Natural killer cell treated with Interleukin-12 subunit alpha and Interleukin-12 subunit beta and Interleukin-15 and Interleukin-18, amount 100 ng/mL, for 72 hours (primary cell): ENCODE results near the gene NLGN1. TPM values are rescaled to one million over a fixed set of nuclear protein-coding genes. Genes with fewer than 3 reads are reported as not detected.

Experiments used
- ATAC-seq, 2 donors: fragments of 150-1000 bp; cut with Tn5 transposase in 1 of 2; sonication (Bioruptor Pico), chemical (Tn5 transposase) in 1 of 2; 2 replicates each; pipeline ENCODE4 v1.10.0; 2021
- DNase-seq: peaks from one replicate; pipeline ENCODE4 v3.0.0; 2022; ENCODE audit warnings: low spot score
- H3K27ac Mint-ChIP-seq, 2 donors: 1 replicate in 1 of 2; 2 replicates in 1 of 2; pipeline ENCODE4 v1.8.0; 2022; ENCODE audit warnings: mixed read lengths in 2 of 2, mild to moderate bottlenecking in 1 of 2, moderate library complexity in 1 of 2
- H3K27me3 Mint-ChIP-seq, 2 donors: 1 replicate in 1 of 2; 2 replicates in 1 of 2; pipeline ENCODE4 v1.8.0; 2022; ENCODE audit warnings: mixed read lengths in 2 of 2
- H3K36me3 Mint-ChIP-seq: one replicate; pipeline ENCODE4 v1.8.0; 2022; ENCODE audit warnings: mixed read lengths
- H3K4me1 Mint-ChIP-seq, 2 donors: 1 replicate in 1 of 2; 2 replicates in 1 of 2; pipeline ENCODE4 v1.8.0; 2022; ENCODE audit warnings: low read depth in 2 of 2, mixed read lengths in 2 of 2, mild to moderate bottlenecking in 1 of 2
- H3K4me3 Mint-ChIP-seq: one replicate; pipeline ENCODE4 v1.8.0; 2022; ENCODE audit warnings: mixed read lengths
- H3K9me3 Mint-ChIP-seq: 2 replicates; pipeline ENCODE4 v1.8.0; 2022; ENCODE audit warnings: mixed read lengths
- total RNA-seq, 2 donors: library from RNA; stranded (reverse); gene quantifications; one replicate each; pipeline ENCODE4 v1.2.3, GENCODE V29; 2022

The NLGN1 gene
- total RNA-seq, 2 donors from 2014 or later = not detected

DNA sequence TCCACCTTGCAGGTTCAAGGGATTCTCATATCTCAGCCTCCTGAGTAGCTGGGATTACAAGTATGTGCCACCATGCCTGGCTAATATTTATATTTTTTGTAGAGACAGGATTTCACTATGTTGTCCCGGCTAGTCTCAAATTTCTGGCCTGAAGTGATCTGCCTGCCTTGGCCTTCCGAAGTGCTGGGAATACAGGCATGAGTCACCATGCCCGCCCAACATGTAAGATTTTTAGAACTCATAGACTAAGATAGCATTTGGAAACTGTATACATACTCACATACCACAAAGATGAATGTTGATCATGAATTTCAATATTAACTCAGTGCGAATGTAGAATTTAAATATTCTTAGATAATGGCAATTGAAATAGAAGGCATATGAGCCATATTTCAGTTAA, 718.9 kb downstream of the NLGN1 start:
- DNase-seq (no peak), ATAC-seq (no peak)
- Mint-ChIP-seq H3K9me3 (peaks cover 3% of the 10 kb centered on the region), H3K27me3 (no peaks in the 10 kb centered on the region), H3K4me3 (no peak overlapping the region), H3K4me1 (no peaks in the 10 kb centered on the region), H3K36me3 (no peaks in the 10 kb centered on the region), H3K27ac (no peak overlapping the region)

DNA sequence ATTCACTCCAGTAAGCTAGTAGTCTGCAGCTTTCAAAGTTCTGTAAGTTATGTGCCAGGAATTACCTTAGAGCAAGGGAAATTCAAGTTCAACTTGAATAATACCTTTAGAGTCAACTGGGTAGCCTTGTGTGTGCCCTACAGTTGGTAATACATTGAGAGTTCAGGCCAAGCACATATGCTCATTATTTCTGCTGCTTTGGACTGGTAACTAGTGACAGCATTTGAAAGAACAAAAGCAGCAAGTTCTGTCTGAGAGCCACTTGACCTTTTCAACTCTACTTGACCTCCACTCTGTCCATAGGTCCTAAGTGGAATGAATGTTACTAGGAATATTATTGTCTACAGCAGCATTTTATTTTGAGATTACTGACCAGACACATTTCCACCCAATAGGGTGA, 723.5 kb downstream of the NLGN1 start:
- H3K9me3 Mint-ChIP-seq = peaks cover 3% of the 10 kb centered on the region

DNA sequence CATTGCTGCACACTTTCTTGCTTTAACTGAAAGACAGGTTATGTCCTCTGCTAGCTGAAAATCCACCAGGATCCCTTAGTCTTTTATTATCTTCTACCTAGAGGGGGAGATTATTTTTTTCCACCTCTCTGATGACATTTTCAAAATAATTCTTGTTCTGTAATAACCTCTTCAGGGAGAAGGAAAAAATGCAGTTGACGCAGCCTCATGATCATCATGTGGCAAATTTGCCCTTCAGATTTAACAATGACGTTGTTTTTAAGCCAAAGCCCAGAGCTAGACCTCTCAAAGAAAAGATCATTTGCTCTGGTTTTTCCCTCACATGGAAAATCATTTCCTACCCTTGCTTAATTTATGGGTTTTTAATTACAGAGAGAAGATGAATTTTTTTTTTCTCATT, 724.9 kb downstream of the NLGN1 start:
- peaks cover 3% of the 10 kb centered on the region for H3K9me3 Mint-ChIP-seq
- no peak overlapping the region for H3K4me3 Mint-ChIP-seq
- H3K36me3 Mint-ChIP-seq = no peaks in the 10 kb centered on the region
- DNase-seq (no peak), ATAC-seq (no peak)
- H3K27me3 Mint-ChIP-seq = no peaks in the 10 kb centered on the region
- H3K4me1 Mint-ChIP-seq = no peaks in the 10 kb centered on the region
- no peak overlapping the region for H3K27ac Mint-ChIP-seq

More for the DNA sequence above, 723.5 kb downstream of the NLGN1 start:
- H3K36me3 Mint-ChIP-seq = no peaks in the 10 kb centered on the region
- H3K27me3 Mint-ChIP-seq = no peaks in the 10 kb centered on the region
- no peak for ATAC-seq
- no peak for DNase-seq
- H3K27ac Mint-ChIP-seq = no peak overlapping the region
- no peaks in the 10 kb centered on the region for H3K4me1 Mint-ChIP-seq
- no peak overlapping the region for H3K4me3 Mint-ChIP-seq

DNA sequence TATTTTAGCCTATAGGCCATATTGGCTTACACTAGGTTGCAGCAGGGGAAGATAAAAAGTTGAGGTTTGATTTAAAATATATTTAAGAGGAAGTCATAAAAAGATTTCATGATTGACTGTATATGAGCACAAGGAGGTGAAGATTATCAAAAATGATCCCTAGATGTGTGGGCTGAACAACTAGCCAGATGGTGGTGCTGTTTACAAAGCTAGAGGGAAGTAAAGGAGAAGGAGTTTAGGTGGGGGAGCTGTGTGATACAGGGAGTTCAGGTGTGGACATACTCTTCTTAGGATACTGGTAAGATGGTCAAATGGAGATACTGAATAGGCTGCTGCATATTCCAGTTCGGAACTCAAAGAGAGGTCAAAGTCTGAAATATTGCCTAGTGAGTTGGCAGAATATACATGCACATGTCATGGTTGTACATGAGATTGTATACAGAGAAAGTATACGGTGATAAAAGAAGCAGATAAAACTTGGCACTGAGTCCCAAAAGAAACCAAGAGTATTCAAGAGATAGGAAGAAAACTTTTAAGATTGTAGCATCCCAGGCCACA, 727.8 kb downstream of the NLGN1 start:
- H3K4me1 Mint-ChIP-seq = no peaks in the 10 kb centered on the region
- ATAC-seq (no peak), DNase-seq (no peak)
- no peak overlapping the region for H3K4me3 Mint-ChIP-seq
- H3K27ac Mint-ChIP-seq = no peak overlapping the region
- H3K36me3 Mint-ChIP-seq = peaks cover 2% of the 10 kb centered on the region
- H3K27me3 Mint-ChIP-seq = no peaks in the 10 kb centered on the region
- H3K9me3 Mint-ChIP-seq = no peaks in the 10 kb centered on the region

DNA sequence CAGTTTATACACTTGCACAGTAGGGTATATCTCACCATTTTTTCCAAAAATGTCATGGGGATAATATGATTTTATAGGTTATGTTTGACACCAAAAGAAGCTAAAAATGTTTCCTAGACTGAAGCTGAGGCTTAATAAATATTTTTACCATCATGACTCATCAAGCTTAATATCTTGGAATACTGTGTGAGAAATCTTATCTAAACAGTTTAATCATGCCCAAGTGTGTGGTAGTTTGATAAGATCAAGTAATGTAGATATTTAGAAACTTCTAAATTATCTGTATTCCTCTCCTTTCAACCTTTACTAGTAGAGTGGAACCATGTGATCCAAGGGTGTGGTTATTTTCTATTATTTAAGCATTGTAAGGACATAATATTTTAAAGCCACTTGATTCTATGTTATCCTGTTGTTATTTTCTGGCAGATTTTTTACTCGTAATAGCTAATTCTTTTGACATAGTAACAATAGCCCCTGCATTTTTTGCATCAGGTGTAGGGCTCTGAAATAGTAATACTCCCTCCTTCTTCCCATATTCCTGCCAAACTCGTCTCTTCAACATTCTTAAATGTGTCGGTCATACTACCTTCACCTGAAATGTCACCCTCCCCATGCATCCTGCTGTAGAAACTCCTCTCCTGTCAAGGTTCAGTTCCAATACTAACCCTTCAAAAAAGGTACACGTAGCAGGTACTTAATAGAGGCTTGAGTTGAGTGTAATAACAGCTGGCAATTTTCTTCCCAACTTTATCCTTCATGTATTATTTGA, 729.6 kb downstream of the NLGN1 start:
- H3K9me3 Mint-ChIP-seq = no peaks in the 10 kb centered on the region
- no peaks in the 10 kb centered on the region for H3K27me3 Mint-ChIP-seq
- ATAC-seq (no peak), DNase-seq (no peak)
- no peak overlapping the region for H3K27ac Mint-ChIP-seq
- no peak overlapping the region for H3K4me3 Mint-ChIP-seq
- H3K4me1 Mint-ChIP-seq = no peaks in the 10 kb centered on the region
- peaks cover 6% of the 10 kb centered on the region for H3K36me3 Mint-ChIP-seq

DNA sequence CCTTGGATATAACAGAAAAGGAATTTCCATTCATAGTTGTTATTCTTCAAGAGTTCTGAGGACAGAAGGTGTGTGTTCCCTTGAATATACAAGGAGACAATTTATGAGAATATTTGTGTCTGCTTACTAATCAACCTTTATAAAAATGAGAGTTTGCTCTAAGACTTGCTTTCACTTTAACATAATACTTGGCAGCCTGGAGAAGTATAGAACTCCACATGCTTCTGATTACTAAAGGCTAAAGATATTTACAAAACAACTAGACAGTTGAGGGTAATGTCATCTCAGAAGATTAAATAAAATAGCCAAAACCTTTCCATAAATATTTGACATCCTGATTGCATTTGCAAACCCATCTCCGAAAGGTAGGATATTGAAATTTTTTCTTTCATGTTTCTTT, 734.5 kb downstream of the NLGN1 start:
- Mint-ChIP-seq H3K4me3 (no peak overlapping the region), H3K27ac (no peak overlapping the region), H3K27me3 (no peaks in the 10 kb centered on the region), H3K36me3 (peaks cover 6% of the 10 kb centered on the region), H3K4me1 (no peaks in the 10 kb centered on the region), H3K9me3 (peaks cover 3% of the 10 kb centered on the region)
- no peak for ATAC-seq
- DNase-seq = no peak

DNA sequence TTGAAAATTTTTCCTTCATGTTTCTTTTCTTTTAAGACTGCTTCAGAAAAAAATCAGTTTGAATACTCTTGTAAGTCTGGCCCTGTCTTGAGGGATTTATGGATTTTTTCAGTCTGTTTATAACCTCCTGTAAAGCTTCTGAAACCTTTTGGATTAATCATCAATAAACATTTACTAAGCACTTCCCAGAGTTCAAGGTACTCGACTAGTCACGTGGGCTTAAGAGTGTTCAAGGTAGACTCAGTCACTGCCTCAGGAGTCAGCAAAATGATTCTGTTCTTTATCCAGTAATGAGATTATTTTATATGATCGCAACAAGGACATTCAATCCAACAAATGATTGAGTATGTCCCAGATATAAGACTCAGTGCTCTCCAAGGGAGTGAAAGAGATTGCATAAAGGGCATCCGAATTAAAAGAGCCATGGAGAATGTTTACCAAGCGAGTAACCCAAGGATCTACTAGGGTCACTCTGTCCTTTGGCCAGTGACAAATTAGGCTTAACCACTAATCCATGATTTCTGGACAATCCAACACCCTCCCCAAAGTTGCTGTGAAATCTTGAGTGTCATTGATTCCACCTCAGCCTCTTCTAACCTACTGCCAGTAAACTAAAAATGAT, 735.0 kb downstream of the NLGN1 start:
- Mint-ChIP-seq H3K27me3 (no peaks in the 10 kb centered on the region), H3K27ac (no peak overlapping the region), H3K9me3 (peaks cover 3% of the 10 kb centered on the region), H3K4me3 (no peak overlapping the region), H3K36me3 (peaks cover 6% of the 10 kb centered on the region), H3K4me1 (no peaks in the 10 kb centered on the region)
- ATAC-seq (no peak), DNase-seq (no peak)

DNA sequence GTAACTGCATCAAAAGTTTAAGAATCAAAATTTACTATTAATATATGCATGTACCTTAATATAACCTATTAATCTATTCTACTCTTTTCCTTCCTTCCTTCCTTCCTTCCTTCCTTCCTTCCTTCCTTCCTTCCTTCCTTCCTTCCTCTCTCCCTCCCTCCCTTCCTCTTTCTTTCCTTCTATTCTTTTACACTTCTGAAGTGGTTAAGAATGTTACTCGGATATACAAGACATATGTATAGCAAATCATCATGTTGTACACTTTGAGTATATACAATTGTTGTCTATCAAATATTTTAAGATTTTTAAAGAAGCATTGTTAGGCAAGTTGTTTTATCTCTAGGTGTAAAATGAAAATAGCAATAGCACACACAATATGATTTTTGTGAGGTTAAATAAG, 748.5 kb downstream of the NLGN1 start:
- ATAC-seq = no peak
- no peaks in the 10 kb centered on the region for H3K4me1 Mint-ChIP-seq

DNA sequence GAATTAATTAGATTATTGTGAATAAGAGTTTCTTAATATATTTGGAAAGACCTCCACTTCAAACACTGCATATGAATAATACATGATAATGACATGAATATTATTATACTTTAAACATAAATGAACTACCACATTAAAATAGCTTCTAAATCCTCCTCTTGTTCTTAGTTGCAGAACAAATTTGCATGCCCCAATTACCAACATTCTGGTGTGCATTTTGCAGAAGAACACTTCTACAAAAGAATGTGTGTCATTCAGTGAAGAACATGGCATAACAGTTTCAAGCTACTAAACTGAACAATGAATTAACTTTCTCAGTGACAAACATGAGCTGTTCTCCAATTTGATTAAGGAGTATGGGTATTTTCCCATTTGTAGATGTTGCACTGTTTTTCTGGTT, 750.3 kb downstream of the NLGN1 start:
- peaks cover 7% of the 10 kb centered on the region for H3K9me3 Mint-ChIP-seq
- H3K4me3 Mint-ChIP-seq = no peak overlapping the region
- ATAC-seq (no peak), DNase-seq (no peak)
- H3K4me1 Mint-ChIP-seq = no peaks in the 10 kb centered on the region
- H3K27me3 Mint-ChIP-seq = no peaks in the 10 kb centered on the region
- H3K27ac Mint-ChIP-seq = no peak overlapping the region
- H3K36me3 Mint-ChIP-seq = no peaks in the 10 kb centered on the region

More for the DNA sequence above, 748.5 kb downstream of the NLGN1 start:
- Mint-ChIP-seq H3K36me3 (no peaks in the 10 kb centered on the region), H3K27ac (no peak overlapping the region), H3K4me3 (no peak overlapping the region), H3K27me3 (no peaks in the 10 kb centered on the region), H3K9me3 (peaks cover 6% of the 10 kb centered on the region)
- DNase-seq = no peak

DNA sequence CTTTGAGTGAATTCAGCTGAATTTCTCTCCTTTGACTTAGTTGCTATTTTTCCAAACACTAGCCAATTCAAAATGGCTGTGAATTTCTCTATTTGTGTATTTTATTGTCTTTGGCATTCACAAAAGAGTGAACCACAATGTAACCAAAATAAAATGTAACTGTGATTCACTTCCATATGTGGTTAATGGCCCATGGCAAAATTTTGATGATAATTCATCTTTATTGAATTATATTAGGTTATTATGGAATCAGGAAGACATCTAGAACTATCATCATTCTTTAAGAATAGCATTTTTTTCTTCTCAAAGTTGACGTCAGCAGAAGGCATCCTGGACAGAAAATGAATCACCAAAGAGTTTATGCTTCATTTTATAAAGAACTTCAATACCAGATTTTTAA, 756.3 kb downstream of the NLGN1 start:
- DNase-seq = no peak
- no peak overlapping the region for H3K27ac Mint-ChIP-seq
- H3K4me1 Mint-ChIP-seq = no peaks in the 10 kb centered on the region
- H3K4me3 Mint-ChIP-seq = no peak overlapping the region
- H3K9me3 Mint-ChIP-seq = peaks cover 8% of the 10 kb centered on the region
- no peaks in the 10 kb centered on the region for H3K36me3 Mint-ChIP-seq
- no peak for ATAC-seq
- H3K27me3 Mint-ChIP-seq = no peaks in the 10 kb centered on the region

DNA sequence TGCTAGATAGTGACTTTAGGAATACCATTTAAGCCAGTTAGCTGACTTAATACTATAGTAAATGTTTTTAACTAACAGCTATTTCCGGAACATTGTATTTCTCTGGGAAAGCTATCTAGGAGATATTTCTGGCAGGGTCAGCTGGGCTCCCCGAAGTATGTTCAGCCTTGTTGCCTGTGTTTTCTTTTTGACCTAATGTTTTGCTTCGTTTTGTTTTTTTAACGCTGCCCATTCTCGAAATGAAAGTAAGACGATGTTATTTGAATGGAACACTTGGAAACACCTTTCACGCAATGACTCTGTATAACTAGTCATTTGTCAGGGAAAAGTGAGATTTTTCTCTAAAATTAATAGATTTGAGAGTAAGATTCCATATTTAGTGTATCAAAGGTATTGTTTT, 758.7 kb downstream of the NLGN1 start:
- Mint-ChIP-seq H3K36me3 (no peaks in the 10 kb centered on the region), H3K4me3 (no peak overlapping the region), H3K27me3 (no peaks in the 10 kb centered on the region), H3K27ac (no peak overlapping the region), H3K4me1 (no peaks in the 10 kb centered on the region), H3K9me3 (peaks cover 4% of the 10 kb centered on the region)
- DNase-seq (no peak), ATAC-seq (no peak)

DNA sequence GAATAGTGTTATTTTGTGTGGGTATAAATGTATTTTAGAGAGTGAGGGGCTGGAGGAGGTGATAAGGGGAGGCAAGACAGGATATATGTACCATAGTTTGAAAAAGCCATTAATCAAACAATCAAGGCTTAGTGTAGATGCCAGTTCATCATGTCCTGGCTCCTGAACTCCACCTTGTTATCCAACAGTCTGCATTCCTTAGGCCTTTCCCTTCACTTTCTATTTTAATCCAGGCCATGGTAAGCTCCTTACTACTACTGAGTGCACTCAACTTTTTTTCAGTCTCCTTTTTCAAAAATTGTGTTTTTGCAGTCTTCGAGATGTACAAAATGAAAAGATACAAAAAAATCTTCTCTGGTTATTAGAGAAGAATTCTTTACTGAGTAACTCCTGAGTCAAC, 761.1 kb downstream of the NLGN1 start:
- no peaks in the 10 kb centered on the region for H3K4me1 Mint-ChIP-seq
- no peak for ATAC-seq
- H3K4me3 Mint-ChIP-seq = no peak overlapping the region
- H3K9me3 Mint-ChIP-seq = no peaks in the 10 kb centered on the region
- H3K27me3 Mint-ChIP-seq = no peaks in the 10 kb centered on the region
- no peaks in the 10 kb centered on the region for H3K36me3 Mint-ChIP-seq
- H3K27ac Mint-ChIP-seq = no peak overlapping the region
- no peak for DNase-seq

DNA sequence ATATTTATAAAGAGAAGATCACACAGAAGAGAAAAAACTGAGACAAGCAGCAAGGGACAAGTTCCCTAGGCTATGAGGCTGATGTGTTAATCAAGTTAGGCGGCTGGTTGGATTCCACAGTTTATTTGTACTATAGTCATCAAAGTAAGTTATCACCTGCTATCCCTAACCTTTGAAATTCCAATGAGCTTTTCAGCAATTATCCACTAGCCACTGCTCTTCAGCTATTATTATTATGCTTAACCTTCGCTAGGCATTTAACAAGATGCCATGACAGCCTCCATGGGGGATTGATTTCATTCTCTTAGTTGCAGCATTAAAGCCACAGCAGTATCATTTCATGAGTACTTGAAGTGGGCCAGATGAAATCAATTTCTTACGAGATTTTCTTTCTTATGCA, 762.1 kb downstream of the NLGN1 start:
- Mint-ChIP-seq H3K4me1 (no peaks in the 10 kb centered on the region), H3K27ac (no peak overlapping the region), H3K4me3 (no peak overlapping the region), H3K27me3 (no peaks in the 10 kb centered on the region), H3K9me3 (peaks cover 7% of the 10 kb centered on the region), H3K36me3 (no peaks in the 10 kb centered on the region)
- DNase-seq (no peak), ATAC-seq (no peak)

DNA sequence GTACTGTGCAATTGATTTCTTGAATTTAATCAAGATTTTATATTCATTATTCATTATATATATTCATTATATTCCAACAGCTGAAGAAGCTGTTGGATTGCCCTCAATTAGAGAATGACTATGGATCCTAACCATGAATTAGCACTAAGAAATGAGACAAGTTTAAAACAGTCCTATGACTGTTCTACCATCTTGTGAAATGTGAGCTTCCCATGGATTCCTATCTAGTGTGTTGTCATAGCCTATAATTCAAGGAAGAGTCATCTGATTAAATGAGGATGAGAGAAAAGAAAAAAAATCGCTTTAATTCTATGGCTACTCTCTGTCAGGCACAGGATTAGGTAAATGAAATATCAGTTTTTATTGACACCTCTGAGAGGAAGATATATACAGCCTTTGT, 765.0 kb downstream of the NLGN1 start:
- Mint-ChIP-seq H3K27me3 (no peaks in the 10 kb centered on the region), H3K4me1 (no peaks in the 10 kb centered on the region), H3K36me3 (no peaks in the 10 kb centered on the region), H3K9me3 (peaks cover 26% of the 10 kb centered on the region), H3K27ac (no peak overlapping the region), H3K4me3 (no peak overlapping the region)
- DNase-seq = no peak
- ATAC-seq = no peak
